Neural progenitor cell (in vitro differentiated cells): Measurements from ENCODE around the gene SUMF2.

Experiments used
- EZH2 ChIP-seq: fragments of 200-600 bp; sonication (generic); IDR thresholded peaks from 2 replicates; pipeline ENCODE4 v1.6.1; 2017; ENCODE audit warnings: antibody characterized with exemption, mild to moderate bottlenecking, moderate library complexity
- TF ChIP-seq, protein P1 (sequence below): fragments of 200-600 bp; sonication (generic); IDR thresholded peaks from 2 replicates; pipeline ENCODE4 v1.5.1; 2017; ENCODE audit warnings: antibody characterized with exemption, mild to moderate bottlenecking

DNA sequence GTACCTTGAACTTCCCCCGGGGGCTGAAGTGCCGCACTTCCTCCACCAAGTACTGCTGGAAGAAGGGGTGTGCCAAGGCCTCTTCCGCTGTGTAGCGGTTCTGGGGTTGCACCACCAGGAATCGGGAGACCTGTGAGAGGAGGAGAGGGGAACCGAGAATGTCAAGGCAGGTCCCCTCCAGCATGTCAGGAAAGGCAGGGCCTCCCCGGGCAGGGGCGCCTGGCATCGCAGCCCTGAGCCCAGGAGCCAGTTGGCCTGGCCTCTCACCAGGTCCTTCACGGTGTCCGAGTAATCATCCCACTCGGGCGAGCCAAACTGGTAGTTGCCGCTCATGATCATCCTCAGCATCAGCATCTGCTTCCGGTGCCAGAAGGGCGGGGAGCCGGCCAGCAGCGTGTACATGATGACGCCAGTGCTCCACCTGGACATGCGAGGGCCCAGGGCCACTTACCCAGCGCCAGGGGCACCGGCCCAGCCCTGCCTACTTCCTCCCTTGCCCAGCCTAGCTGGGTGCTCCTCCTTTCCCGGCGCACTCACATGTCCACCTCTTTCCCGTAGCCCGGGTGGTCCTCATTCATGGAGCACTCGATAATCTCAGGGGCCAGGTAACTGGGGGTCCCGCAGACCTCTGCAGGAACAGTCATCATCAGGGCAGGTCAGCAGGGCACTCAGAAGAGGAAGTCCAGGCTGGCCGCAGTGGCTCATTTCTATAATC, 17.7 kb downstream of the SUMF2 start:
- TF ChIP-seq, protein P1, sequence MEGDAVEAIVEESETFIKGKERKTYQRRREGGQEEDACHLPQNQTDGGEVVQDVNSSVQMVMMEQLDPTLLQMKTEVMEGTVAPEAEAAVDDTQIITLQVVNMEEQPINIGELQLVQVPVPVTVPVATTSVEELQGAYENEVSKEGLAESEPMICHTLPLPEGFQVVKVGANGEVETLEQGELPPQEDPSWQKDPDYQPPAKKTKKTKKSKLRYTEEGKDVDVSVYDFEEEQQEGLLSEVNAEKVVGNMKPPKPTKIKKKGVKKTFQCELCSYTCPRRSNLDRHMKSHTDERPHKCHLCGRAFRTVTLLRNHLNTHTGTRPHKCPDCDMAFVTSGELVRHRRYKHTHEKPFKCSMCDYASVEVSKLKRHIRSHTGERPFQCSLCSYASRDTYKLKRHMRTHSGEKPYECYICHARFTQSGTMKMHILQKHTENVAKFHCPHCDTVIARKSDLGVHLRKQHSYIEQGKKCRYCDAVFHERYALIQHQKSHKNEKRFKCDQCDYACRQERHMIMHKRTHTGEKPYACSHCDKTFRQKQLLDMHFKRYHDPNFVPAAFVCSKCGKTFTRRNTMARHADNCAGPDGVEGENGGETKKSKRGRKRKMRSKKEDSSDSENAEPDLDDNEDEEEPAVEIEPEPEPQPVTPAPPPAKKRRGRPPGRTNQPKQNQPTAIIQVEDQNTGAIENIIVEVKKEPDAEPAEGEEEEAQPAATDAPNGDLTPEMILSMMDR: no peak
- TF ChIP-seq EZH2: no peak
